Hepatocyte (in vitro differentiated cells): ENCODE measurements around the gene POTEJ. TPM values are rescaled to one million over a fixed set of nuclear protein-coding genes. Genes with fewer than 3 reads are reported as not detected.
"Not testable (repeated sequence)": the region's sequence is repeated elsewhere in the genome, so short reads cannot be mapped to it uniquely, and the experiment has no call there.

Experiments
- DNase-seq: peaks from one replicate; pipeline ENCODE4 v3.0.0-alpha.2; 2016; ENCODE audit warnings: low spot score
- H2AFZ ChIP-seq: fragments of 200-600 bp; sonication (generic); 2 replicates; pipeline ENCODE4 v1.6.0; 2016; ENCODE audit warnings: antibody characterized with exemption, mild to moderate bottlenecking
- H3K27ac ChIP-seq: fragments of 200-600 bp; sonication (generic); 2 replicates; pipeline ENCODE4 v1.5.1; 2016; ENCODE audit warnings: mild to moderate bottlenecking
- H3K27me3 ChIP-seq: fragments of 200-600 bp; sonication (generic); 2 replicates; pipeline ENCODE4 v1.6.1; 2016
- H3K36me3 ChIP-seq: fragments of 200-600 bp; sonication (generic); replicated peaks from 2 replicates; pipeline ENCODE4 v1.5.1; 2016; ENCODE audit warnings: low read depth; ENCODE audit not compliant: insufficient read depth
- H3K4me1 ChIP-seq: fragments of 200-600 bp; sonication (generic); 2 replicates; pipeline ENCODE4 v1.5.1; 2016; ENCODE audit warnings: mild to moderate bottlenecking, moderate library complexity; ENCODE audit not compliant: insufficient read depth
- H3K4me2 ChIP-seq: fragments of 200-600 bp; sonication (generic); 2 replicates; pipeline ENCODE4 v1.6.0; 2016
- H3K4me3 ChIP-seq: fragments of 200-600 bp; sonication (generic); 2 replicates; pipeline ENCODE4 v1.5.1; 2016; ENCODE audit warnings: mild to moderate bottlenecking
- H3K79me2 ChIP-seq: fragments of 200-600 bp; sonication (generic); 2 replicates; pipeline ENCODE4 v1.6.0; 2017; ENCODE audit warnings: mild to moderate bottlenecking
- H3K9me2 ChIP-seq: fragments of 200-600 bp; sonication (generic); replicated peaks from 2 replicates; pipeline ENCODE4 v1.6.0; 2017; ENCODE audit warnings: mild to moderate bottlenecking; ENCODE audit not compliant: insufficient read depth
- H3K9me3 ChIP-seq: fragments of 200-600 bp; sonication (generic); 2 replicates; pipeline ENCODE4 v1.5.1; 2016; ENCODE audit warnings: low read depth, mild to moderate bottlenecking
- H4K20me1 ChIP-seq: fragments of 200-600 bp; sonication (generic); 2 replicates; pipeline ENCODE4 v1.6.0; 2016; ENCODE audit warnings: mild to moderate bottlenecking; ENCODE audit not compliant: insufficient read depth, poor library complexity, severe bottlenecking
- WGBS: methylation state at CpG from one replicate; pipeline ENCODE4 v1.1.6; 2016; ENCODE audit warnings: low lambda C conversion rate; ENCODE audit errors: missing lambda C conversion rate; 5-methylcytosine and 5-hydroxymethylcytosine counted together
- polyA plus RNA-seq: library from polyadenylated mRNA; unstranded; fragments of >200 nt; fragmentation: Nextera tagmentation; extraction: Ambion mirVana; gene quantifications from 2 replicates; pipeline ENCODE4 v1.2.1, GENCODE V29; 2016
- small RNA-seq: library from RNA; depleted of rRNA; stranded (forward); fragments of <200 nt; gene quantifications from one replicate; pipeline ENCODE3, GENCODE V24; 2014
- total RNA-seq: library from RNA; depleted of rRNA; stranded (reverse); fragments of >200 nt; gene quantifications from 2 replicates; pipeline ENCODE4 v1.2.3, GENCODE V29; 2014
- TF ChIP-seq, protein P1 (sequence below): fragments of 200-600 bp; sonication (generic); IDR thresholded peaks from 2 replicates; pipeline ENCODE4 v1.5.1; 2016; ENCODE audit warnings: antibody characterized with exemption, mild to moderate bottlenecking; ENCODE audit not compliant: poor library complexity

The POTEJ gene
- total and polyA plus RNA-seq, 2 experiments from 2014 or later, result 0.17 TPM; not detected in 1

DNA sequence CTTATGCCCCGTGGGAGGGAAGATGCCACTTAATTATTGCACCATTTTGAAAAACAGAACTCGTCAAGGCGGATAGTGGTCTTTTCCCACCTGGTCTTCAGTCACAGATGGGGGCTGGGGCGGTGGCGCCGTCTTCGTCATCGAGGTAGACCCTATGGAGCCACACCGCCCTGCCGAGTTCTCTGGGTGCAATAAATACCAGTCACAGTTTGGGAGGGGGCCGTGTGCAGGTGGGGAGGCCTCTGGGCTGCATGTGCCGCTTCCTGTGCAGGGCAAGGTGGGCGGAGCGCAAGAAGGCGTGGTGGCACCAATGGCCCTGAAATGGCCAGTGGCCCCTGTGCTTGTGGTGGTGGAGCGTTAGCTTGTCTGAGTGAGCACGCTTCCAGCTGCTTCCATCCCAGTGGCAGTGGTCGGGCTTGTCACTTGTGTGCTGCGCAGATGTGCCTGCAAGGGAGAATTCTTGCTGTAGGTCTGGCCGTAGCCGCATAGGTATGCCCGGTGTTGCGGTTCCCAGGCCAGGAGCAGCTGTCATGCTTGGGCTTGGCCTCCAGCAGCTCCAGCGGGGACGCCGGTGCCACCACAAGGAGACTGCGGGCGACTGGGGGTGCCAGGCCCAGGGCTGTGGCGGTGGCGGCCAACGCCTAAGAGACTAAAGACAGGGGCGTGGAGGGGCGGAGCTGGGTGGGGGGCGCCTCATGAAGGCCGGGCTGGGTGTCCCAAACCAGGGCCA lies 81.0 kb downstream of the POTEJ start:
- 96% methylated on average over 21 of the region's 35 CpGs for WGBS
- H3K36me3 ChIP-seq, H3K79me2 ChIP-seq, H3K4me1 ChIP-seq, H3K27ac ChIP-seq, H3K9me3 ChIP-seq, DNase-seq, H2AFZ ChIP-seq, H3K4me3 ChIP-seq, H3K4me2 ChIP-seq, H4K20me1 ChIP-seq, H3K27me3 ChIP-seq, H3K9me2 ChIP-seq: not testable (repeated sequence)

DNA sequence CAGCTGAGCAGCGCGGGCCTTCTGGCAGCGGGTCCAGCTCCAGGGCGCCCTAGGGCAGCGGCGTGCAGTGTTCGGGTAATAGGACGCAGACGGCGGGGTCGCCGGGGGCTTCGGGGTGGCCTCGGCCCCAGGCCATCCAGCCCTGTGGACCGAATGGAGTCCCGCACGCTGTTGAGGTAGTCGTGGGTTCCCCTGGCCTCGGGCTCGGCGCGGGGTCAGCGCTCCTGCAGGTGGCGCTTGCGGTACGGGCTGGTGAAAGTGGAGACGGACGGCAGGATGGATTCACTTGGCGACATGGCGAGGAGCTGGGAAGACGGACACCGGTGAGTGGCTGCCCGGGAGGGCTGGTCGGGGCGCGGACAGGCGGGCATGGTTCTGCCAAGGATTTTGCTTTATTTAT lies 82.2 kb downstream of the POTEJ start:
- H3K9me3 ChIP-seq, H3K79me2 ChIP-seq, H3K9me2 ChIP-seq, H4K20me1 ChIP-seq, H3K4me3 ChIP-seq, H2AFZ ChIP-seq, H3K4me1 ChIP-seq, H3K27me3 ChIP-seq, H3K36me3 ChIP-seq, H3K27ac ChIP-seq: not testable (repeated sequence)
- DNase-seq, result peak; percentile 64
- H3K4me2 ChIP-seq, result peak overlapping the region; percentile 53
- 3% methylated on average over 16 of the region's 37 CpGs for WGBS
- TF ChIP-seq, protein P1, sequence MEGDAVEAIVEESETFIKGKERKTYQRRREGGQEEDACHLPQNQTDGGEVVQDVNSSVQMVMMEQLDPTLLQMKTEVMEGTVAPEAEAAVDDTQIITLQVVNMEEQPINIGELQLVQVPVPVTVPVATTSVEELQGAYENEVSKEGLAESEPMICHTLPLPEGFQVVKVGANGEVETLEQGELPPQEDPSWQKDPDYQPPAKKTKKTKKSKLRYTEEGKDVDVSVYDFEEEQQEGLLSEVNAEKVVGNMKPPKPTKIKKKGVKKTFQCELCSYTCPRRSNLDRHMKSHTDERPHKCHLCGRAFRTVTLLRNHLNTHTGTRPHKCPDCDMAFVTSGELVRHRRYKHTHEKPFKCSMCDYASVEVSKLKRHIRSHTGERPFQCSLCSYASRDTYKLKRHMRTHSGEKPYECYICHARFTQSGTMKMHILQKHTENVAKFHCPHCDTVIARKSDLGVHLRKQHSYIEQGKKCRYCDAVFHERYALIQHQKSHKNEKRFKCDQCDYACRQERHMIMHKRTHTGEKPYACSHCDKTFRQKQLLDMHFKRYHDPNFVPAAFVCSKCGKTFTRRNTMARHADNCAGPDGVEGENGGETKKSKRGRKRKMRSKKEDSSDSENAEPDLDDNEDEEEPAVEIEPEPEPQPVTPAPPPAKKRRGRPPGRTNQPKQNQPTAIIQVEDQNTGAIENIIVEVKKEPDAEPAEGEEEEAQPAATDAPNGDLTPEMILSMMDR, result peak; percentile 50

DNA sequence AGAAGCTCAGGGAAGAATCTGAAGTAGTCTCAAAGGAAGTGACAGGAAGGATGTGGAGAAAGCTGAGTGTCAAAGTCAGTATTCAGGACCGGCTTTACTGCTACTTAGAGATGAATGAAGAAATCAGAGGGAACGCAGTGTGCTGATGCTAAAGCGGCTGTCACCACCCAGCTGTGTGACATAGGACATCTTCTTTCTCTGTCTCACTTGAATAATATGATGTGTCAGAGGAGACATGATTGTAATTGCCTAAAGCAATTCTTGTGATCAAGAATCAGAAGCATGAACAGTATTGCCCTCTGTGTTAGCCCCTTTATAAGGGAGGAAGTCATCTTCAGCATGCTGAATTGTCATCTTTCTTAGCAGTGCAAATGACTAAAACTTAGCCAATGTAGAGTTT lies 92.0 kb downstream of the POTEJ start:
- not testable (repeated sequence) for H3K4me3 ChIP-seq, H2AFZ ChIP-seq, H3K9me3 ChIP-seq, H3K36me3 ChIP-seq, H3K9me2 ChIP-seq, H4K20me1 ChIP-seq, H3K4me1 ChIP-seq, H3K4me2 ChIP-seq, H3K79me2 ChIP-seq, H3K27me3 ChIP-seq, H3K27ac ChIP-seq, DNase-seq
- WGBS, result 78% methylated on average over 3 of the region's 3 CpGs

Small RNA genes within 50 kb of the gene (small RNA-seq; reads per million reads assigned to genes)
- gene RF00017, result not detected
- gene RNU6-848P, result not detected

Other genes with a start within 250 kb of the POTEJ start
- gene POTEI, start 102.1 kb upstream of the POTEJ start, total RNA-seq, result 1.9 and 2.9 TPM in 2 replicates
- gene POTEI, start 102.1 kb upstream of the POTEJ start, polyA plus RNA-seq, result 1.2 TPM in 2 replicates
- gene CFC1B, start 90.2 kb upstream of the POTEJ start, total RNA-seq, result not detected in 2 replicates
- gene CFC1B, start 90.2 kb upstream of the POTEJ start, polyA plus RNA-seq, result not detected in 2 replicates
- 12.4 and 15.1 TPM in 2 replicates for gene CFC1, start 11.9 kb upstream of the POTEJ start, total RNA-seq
- gene CFC1, start 11.9 kb upstream of the POTEJ start, polyA plus RNA-seq, result 16.9 and 28.4 TPM in 2 replicates
- gene GPR148, start 117.6 kb downstream of the POTEJ start, total RNA-seq, result not detected in 2 replicates
- gene GPR148, start 117.6 kb downstream of the POTEJ start, polyA plus RNA-seq, result not detected in 2 replicates
- 1.00 and 1.4 TPM in 2 replicates for gene AMER3, start 144.1 kb downstream of the POTEJ start, total RNA-seq
- gene AMER3, start 144.1 kb downstream of the POTEJ start, polyA plus RNA-seq, result 0.05 and 0.50 TPM in 2 replicates
- 15.8 and 17.8 TPM in 2 replicates for gene ARHGEF4, start 225.5 kb downstream of the POTEJ start, total RNA-seq
- gene ARHGEF4, start 225.5 kb downstream of the POTEJ start, polyA plus RNA-seq, result 11.2 and 17.3 TPM in 2 replicates